Right lobe of liver (tissue), 4 donors: ENCODE results near the gene ZNG1A.

Experiments
- POLR2A ChIP-seq: fragments of 450-650 bp; IDR thresholded peaks from one replicate; pipeline ENCODE4 v1.6.1; 2017; ENCODE audit warnings: antibody characterized with exemption, mild to moderate bottlenecking
- TF ChIP-seq, protein P1 (sequence below), 4 donors: fragments of 200-600 bp in 3 of 4; fragments of 450-650 bp in 1 of 4; IDR thresholded peaks; one replicate each; pipeline versions ENCODE4 v1.5.1 to v1.8.0; 2016 to 2022; ENCODE audit warnings: antibody characterized with exemption in 4 of 4, mild to moderate bottlenecking in 2 of 4
- donor health status: DM: no; HTN: no; CAD: no.
- donor health status: DM: no; HTN: no; CAD: no.
- donor health status: DM: no; HTN: yes; CAD: no.

DNA sequence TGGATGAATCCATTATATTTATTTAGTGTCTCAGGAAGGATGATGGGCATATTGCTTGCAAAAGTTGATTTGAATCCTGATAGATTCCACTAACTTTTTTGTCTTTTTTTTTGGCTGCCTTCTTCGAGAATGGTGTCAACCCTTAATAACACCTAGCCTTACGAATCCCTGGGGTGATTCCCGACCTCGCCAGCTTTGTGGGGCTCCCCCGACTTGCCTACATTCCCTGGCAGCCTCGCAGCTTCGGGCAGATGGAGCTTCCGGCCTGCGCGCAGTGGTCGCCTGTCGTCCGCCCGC, 35.4 kb upstream of the ZNG1A start:
- TF ChIP-seq, protein P1, sequence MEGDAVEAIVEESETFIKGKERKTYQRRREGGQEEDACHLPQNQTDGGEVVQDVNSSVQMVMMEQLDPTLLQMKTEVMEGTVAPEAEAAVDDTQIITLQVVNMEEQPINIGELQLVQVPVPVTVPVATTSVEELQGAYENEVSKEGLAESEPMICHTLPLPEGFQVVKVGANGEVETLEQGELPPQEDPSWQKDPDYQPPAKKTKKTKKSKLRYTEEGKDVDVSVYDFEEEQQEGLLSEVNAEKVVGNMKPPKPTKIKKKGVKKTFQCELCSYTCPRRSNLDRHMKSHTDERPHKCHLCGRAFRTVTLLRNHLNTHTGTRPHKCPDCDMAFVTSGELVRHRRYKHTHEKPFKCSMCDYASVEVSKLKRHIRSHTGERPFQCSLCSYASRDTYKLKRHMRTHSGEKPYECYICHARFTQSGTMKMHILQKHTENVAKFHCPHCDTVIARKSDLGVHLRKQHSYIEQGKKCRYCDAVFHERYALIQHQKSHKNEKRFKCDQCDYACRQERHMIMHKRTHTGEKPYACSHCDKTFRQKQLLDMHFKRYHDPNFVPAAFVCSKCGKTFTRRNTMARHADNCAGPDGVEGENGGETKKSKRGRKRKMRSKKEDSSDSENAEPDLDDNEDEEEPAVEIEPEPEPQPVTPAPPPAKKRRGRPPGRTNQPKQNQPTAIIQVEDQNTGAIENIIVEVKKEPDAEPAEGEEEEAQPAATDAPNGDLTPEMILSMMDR (IDR thresholded peaks at IDR 0.05), result no peak
- TF ChIP-seq POLR2A, result no peak
